Activated naive CD4-positive, alpha-beta T cell treated with anti-CD3 and anti-CD28 coated beads, Interleukin-2, amount 10 ng/mL, durations not matched to agents 5 hours and 36 hours (primary cell): ENCODE results near the gene KPRP. TPM values are rescaled to one million over a fixed set of nuclear protein-coding genes. Genes with fewer than 3 reads are reported as not detected.

Source experiments
- total RNA-seq, 2 experiments: library from RNA; stranded (reverse); gene quantifications; one replicate each; pipeline ENCODE4 v1.2.3, GENCODE V29; 2021

KPRP gene
- total RNA-seq: not detected

GRCh38 chr1:152757747-152758146 is at the start of gene KPRP:
TSS of gene KPRP (plus strand) at chr1:152758025. CDS start at chr1:152759589, 1,564 bp downstream.

DNA sequence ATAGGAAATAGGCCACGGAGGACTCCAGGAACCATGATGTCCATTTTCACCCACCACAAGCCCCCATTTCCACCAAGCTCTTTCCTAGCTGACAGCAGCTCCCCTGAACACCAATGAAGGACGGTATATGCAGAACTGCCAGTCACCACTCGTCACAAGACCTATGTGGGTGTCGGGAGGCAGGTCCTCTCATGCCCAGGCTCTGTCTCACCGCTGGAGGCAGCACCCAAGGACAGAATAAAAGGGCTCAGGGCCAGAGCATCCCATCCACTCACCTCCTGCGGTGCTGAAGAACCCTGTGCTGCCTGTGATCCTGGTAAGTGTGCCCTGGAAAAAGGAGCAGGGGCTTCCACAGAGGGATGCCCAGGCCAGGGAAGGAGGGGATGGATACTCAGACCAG is 17.1 kb downstream of the KPRP start, which contains the start of gene LCE1F:
LCE1F (plus strand) TSS at position 266 of the 400 bp plus-strand sequence. CDS start 1,232 bp downstream, outside the sequence.

DNA sequence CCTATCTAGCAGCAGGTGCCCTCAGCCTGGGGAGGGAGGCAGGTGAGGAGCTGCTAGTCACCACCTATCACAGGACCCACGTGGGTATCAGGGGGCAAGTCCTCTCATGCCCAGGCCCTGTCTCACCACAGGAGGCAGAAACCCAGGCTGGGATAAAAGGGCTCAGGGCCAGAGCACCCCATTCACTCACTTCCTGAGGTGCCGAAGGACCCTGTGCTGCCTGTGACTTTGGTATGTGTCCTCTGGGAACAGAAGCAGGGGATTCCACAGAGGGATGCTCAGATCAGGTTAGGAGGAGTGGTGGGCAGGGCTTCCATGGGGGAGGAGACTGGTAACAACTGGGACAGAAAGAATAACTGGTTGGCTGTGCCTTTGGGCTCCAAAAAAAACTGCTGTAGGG is 28.3 kb downstream of the KPRP start, which contains the start of gene LCE1E:
LCE1E (plus strand) TSS at position 181 of the 400 bp plus-strand sequence. CDS start 1,043 bp downstream, outside the sequence.

GRCh38 chr1:152796421-152796820 is 38.6 kb downstream of the KPRP start, which contains the start of gene LCE1D:
TSS of gene LCE1D (plus strand) at chr1:152796721. CDS start at chr1:152797795, 1,074 bp downstream.

DNA sequence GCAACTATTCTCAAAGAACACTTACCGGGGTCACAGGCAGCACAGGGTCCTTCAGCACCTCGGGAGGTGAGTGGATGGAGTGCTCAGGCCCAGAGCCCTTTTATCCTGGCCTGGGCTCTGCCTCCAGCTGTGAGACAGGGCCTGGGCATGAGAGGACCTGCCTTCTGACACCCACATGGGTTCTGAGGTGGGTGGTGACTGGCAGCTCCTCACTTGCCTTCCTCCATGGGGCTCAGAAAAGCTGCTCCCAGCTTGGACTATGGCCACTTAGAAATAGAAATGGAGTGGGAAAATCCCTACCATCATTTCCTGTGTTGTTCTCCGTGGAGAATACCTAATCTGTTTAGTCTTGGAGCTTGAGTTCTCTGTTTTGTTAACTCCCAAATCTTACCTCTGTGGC is 48.8 kb downstream of the KPRP start, which contains the start of gene LCE1C:
LCE1C (minus strand) TSS at position 76 of the 400 bp plus-strand sequence. CDS start 1,173 bp downstream, outside the sequence.

Other genes starting within 250 kb of the KPRP start
- not detected for gene LCE5A, start 247.2 kb upstream of the KPRP start, total RNA-seq
- not detected for gene CRCT1, start 243.5 kb upstream of the KPRP start, total RNA-seq
- not detected for gene LCE3E, start 191.2 kb upstream of the KPRP start, total RNA-seq
- gene LCE3D, start 177.5 kb upstream of the KPRP start, total RNA-seq: not detected
- gene LCE3C, start 157.8 kb upstream of the KPRP start, total RNA-seq: not detected
- not detected for gene LCE3B, start 144.2 kb upstream of the KPRP start, total RNA-seq
- not detected for gene LCE3A, start 134.9 kb upstream of the KPRP start, total RNA-seq
- not detected for gene LCE2D, start 94.6 kb upstream of the KPRP start, total RNA-seq
- not detected for gene LCE2C, start 82.7 kb upstream of the KPRP start, total RNA-seq
- not detected for gene LCE2B, start 71.9 kb upstream of the KPRP start, total RNA-seq
- not detected for gene LCE2A, start 59.7 kb upstream of the KPRP start, total RNA-seq
- not detected for gene LCE4A, start 49.9 kb upstream of the KPRP start, total RNA-seq
- gene LCE1F, start 17.1 kb downstream of the KPRP start, total RNA-seq: not detected
- gene LCE1E, start 28.2 kb downstream of the KPRP start, total RNA-seq: not detected
- not detected for gene LCE1D, start 38.7 kb downstream of the KPRP start, total RNA-seq
- not detected for gene LCE1C, start 48.6 kb downstream of the KPRP start, total RNA-seq
- not detected for gene LCE1B, start 53.9 kb downstream of the KPRP start, total RNA-seq
- not detected for gene LCE1A, start 69.4 kb downstream of the KPRP start, total RNA-seq
- not detected for gene LCE6A, start 84.8 kb downstream of the KPRP start, total RNA-seq
- not detected for gene LCE7A, start 102.0 kb downstream of the KPRP start, total RNA-seq
- gene SMCP, start 120.3 kb downstream of the KPRP start, total RNA-seq: not detected
- not detected for gene IVL, start 150.5 kb downstream of the KPRP start, total RNA-seq
- gene SPRR5, start 189.2 kb downstream of the KPRP start, total RNA-seq: not detected
- gene SPRR4, start 212.6 kb downstream of the KPRP start, total RNA-seq: not detected
- gene SPRR1A, start 226.1 kb downstream of the KPRP start, total RNA-seq: not detected
- not detected for gene SPRR3, start 243.7 kb downstream of the KPRP start, total RNA-seq